HG02678 (cell line): Measurements from ENCODE around the gene CRAT.
"Not testable (repeated sequence)": the region's sequence is repeated elsewhere in the genome, so short reads cannot be mapped to it uniquely, and the experiment has no call there.

Source experiments
- ATAC-seq: cut with Tn5 transposase; IDR thresholded peaks from one replicate; pipeline ENCODE4 v1.9.1; 2021; ENCODE audit warnings: mild to moderate bottlenecking, moderate library complexity; ENCODE audit not compliant: unreplicated experiment

Gene CRAT

DNA sequence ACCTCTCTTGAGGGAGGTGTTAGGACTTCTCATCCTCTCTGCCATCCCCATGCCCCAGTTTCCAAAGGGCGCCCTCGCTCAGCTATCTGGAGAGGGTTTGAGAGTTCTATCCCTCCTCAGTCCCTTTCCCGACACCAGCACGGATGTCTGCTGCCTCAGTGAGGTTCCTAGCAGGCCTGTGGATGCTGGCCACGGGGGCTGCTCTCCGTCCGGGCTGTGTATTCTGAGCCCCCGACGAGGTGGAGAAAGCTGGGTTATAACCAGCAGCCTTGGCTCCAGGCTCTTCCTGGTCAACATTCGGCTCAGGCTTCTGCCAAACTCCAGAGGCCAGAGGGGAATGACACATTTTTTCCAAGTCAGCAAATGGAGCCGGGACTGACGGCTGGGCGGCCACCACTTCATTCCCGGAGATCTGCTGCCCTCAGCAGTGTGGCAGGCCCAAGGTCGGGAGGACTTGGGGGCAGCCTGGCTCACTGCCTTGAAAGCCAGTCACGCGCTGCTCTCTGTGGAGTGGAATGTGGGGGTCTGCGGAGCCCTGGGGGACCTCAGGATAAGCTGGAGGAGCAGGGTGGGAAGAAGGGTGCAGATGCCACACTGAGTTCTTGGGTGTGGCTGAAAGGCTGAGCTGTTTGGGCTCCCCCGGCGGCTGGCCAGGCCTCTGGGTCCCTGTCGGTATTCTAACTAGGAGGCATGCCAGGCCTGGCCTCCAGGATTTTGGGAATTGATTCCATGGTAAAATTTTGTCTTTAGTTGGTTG is 28.1 kb upstream of the CRAT start:
- no peak for ATAC-seq

GRCh38 chr9:129138144-129138462 is 27.5 kb upstream of the CRAT start:
- ATAC-seq = no peak

- no peak for ATAC-seq
These were observed 26.9 kb upstream of the CRAT start for GRCh38 chr9:129137292-129138143.

DNA sequence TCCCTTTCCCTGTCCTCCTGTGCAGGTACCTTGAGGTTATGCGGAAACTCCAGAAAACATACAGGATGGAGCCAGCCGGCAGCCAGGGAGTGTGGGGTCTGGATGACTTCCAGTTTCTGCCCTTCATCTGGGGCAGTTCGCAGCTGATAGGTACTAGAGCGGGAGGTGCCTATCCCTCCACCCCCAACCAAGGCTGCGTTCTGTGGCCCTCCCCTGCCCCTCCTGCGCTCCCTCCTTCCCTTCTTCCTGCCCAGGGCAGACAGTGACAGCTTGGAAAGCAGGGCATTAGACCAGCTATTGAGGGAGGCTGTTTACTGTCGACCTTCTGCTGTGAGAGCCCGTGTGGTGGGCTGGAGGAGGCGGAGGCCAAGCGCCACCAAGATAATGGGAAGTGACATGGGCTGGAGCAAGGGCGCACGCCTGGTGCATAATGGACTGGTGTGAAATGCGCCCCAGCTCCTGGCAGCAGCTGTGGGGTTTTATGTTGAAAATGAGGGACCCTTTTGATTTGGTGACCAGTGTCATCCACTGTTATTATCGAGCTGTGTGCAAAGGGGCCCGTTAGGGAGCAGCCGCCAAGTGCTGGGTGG is 25.9 kb upstream of the CRAT start:
- no peak for ATAC-seq

GRCh38 chr9:129135476-129135875 is 24.9 kb upstream of the CRAT start:
- no peak for ATAC-seq

DNA sequence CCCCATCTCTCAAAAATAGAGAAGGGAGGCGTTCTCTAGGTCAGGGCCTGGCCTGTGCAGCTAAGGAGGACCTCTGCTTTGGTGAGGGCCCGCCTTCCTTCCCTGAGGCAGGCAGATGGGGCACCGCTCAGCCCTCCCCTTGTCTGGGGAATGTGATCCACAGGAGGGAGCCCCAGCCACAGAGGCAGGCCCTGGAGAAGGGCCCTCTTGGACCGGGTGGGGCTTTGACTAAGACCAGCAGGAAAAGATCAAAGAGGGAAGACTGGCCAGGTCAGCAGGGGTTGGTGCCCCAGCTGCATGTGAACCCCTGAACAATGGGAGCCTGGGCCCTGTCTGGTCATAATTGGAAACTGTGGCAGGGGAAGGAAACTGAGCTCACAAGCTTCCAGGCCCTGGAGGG is 22.5 kb upstream of the CRAT start:
- no peak for ATAC-seq

DNA sequence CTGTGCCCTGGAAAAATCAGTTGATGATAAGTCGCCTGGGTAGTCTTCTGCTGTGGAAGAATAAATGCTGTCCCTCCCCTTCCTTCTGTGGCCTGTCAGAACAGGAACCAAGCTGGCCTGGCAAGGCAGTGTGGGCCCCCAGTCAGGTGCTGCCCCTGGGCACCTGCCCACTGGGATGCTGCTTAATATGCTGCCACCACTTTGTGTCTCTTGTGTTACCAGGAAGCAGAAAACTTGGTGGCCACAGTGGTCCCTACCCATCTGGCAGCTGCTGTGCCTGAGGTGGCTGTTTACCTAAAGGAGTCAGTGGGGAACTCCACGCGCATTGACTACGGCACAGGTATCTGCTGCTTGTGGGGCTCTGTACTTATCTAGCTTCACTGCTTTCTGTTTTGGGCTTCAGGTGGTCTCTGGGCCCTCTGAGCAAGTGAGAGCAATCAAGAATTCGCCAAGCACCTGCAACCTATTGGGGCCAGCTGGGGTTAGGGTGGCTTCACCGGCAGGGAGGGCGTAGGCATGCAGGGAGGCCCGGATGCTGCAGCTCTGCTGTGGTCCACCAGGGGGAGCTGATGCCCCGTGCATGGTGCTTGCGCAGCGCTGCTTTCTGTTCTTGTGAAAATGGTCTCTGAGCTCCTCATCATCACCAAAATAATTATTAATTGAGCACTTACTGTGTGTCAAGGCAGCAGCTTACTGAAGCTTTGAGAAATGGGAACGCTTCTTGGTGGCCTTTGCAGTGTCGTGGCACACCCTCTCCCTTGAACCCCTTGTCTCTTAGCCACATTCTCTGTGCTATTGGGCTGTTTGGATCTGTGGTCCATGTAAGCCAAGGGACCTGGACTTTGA is 20.9 kb upstream of the CRAT start:
- ATAC-seq = no peak

DNA sequence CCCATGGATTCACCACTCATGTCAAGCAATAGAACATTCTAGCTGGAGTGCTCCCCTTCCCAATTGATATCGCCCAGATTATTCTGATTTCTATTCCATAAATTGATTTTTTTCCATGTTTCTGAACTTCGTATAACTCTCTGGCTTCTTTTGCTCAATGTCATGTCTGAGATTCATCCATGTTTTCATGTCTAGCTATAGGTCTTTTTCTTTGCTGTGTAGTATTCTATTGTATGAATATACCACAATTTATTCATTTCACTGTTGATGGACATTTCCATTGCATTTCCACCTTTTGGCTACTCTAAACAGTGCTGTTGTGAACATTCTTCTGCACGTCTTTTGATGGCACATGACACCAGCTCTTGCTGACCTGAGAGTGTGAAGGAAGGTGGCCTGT is 20.2 kb upstream of the CRAT start:
- no peak for ATAC-seq

DNA sequence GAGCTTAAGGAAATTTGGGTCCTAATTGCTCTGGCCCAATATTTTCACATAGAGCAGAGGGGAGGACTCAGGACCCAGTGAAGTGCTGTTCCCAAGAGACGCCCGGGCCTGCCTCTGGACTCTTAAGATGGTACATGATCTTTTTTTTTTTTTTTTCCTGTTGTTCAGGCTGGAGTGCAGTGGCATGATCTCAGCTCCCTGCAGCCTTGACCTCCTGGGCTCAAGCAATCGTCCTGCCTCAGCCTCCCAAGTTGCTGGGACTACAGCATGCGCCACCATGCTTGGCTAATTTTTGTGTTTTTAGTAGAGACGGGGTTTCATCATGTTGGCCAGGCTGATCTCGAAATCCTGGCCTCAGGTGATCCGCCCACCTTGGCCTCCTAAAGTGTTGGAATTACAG is 19.7 kb upstream of the CRAT start:
- ATAC-seq = not testable (repeated sequence)

GRCh38 chr9:129128689-129129088 is 18.1 kb upstream of the CRAT start:
- ATAC-seq = no peak

DNA sequence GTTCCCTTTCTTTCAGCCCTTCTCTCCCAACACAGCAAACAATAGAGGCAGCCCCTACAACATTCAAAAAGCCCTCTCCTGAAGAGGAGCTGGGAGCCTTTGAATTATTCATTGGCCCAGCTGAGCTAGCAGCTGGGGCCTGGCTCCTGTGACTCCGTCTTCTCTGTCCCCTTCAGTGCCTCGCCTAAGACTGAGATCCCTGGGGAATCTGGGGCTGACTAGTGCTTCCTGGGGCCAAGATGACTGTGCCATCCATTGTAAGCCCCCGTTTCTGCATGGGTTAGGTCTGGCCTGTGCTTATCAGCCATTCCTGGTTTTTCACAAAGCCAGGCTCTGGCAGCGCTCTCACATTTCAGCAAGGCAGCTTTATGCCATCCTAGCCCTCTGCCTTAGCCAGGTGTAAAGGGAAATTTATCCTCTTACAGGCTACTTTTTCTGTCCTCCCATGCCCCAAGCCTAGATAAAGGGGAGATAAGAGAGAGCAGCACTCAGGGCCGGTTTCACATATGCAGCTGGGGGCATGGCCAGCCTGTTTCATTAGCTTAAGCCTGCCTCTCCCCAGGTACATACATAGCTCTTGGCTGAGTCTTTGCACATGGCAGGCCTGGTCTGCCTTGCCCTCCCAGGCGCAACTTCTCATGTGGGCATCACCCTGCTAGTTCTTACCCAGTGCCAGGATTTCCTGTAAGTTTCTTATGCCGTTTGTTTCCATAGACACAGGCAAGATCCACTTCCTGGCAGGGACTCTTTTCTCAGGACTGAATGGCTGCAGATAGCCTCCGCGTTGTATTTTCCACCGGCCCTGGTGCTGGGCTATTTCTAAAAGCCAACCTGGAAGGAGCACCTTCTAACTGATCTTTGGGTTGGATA is 16.4 kb upstream of the CRAT start:
- no peak for ATAC-seq

- no peak for ATAC-seq
These were observed 14.9 kb upstream of the CRAT start for GRCh38 chr9:129125478-129125877.

DNA sequence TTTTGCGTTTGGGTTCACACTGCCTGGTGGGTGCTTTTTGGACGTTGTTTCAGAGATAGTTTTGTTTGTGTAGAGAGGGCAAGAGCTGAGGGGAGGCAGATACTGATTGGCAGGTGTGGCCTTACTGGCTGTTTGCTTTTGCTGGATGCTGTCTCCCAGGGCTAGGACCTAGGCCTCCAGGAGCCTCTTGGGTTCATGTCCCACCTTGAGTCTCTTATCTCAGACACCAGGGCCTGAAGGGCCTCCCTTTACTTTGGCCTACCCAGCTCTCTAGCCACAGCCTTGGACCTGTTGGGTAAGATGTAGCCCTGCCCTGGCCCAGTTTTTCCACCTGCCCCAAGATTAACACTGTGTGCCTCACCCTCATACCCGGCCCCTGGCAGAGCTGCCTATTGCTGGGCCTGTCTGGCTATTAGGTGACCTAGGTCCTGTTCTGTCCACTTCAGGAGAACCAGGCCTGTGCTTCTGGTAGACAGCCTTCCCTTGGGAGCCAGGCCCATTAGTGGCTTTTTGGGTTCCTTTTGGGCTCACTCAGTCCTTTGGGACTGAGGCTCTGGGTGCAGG is 14.0 kb upstream of the CRAT start:
- ATAC-seq = no peak

DNA sequence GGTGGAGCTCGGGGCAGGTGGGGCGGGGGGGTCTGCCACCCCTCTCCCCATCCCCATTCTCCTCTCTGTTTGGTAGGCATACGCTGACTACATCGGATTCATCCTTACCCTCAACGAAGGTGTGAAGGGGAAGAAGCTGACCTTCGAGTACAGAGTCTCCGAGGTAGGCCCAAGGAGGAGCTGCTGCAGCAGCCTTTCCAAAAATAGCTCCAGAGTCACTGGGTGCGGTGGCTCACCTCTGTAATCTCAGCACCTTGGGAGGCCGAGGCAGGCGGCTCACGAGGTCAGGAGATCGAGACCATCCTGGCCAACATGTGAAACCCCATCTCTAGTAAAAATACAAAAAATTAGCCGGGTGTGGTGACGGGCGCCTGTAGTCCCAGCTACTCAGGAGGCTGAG is 12.4 kb upstream of the CRAT start:
- ATAC-seq = not testable (repeated sequence)

DNA sequence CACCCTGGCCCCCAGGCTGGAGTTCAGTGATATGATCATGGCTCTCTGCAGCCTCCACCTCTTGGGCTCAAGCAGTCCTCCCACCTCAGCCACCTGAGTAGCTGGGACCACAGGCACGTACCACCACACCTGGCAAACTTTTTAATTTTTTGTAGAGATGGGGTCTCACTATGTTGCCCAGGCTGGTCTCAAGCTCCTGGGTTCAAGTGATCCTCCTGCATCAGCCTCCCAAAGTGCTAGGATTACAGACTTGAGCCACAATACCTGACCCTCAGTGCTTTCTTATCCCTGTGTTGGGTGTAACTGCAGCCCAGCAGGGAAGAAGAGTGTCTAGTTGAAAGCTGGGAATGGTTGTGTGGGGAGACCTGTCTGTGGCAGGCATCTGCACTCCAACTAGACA is 11.5 kb upstream of the CRAT start:
- ATAC-seq = no peak

DNA sequence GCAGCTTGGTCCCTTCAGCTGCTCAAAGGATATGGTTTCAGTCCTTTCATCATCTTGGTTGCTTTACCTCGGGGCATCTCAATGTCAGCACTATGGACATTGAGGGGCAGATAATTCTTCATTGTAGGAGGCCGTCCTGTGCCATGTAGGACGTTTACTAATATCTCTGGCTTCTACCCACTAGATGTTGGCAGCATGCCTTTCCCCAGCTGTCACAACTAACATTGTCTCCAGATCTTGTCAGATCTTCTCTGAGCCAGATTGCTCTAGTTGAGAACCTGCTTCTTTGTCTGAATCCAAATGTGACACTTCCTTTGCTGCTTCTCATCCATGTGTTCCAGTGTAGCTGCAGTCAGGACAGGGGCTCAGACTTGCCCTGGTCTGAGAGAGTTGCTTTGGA is 10.9 kb upstream of the CRAT start:
- no peak for ATAC-seq

DNA sequence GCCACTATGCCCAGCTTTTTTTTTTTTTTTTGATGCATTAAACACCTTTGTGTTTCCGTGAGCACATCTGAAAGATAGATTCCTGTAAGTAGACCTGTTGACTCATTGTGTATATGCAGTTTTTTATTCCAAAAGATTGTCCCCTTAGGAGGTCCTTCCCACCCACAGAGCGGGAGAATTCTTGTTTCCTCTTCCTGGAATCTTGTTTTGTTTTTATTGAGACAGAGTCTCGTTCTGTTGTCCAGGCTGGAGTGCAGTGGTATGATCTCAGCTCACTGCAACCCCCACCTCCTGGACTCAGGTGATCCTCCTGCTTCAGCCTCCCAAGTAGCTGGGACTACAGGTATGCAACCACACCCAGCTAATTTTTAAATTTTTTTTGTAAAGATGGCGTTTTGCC is 8.2 kb upstream of the CRAT start:
- ATAC-seq = no peak

DNA sequence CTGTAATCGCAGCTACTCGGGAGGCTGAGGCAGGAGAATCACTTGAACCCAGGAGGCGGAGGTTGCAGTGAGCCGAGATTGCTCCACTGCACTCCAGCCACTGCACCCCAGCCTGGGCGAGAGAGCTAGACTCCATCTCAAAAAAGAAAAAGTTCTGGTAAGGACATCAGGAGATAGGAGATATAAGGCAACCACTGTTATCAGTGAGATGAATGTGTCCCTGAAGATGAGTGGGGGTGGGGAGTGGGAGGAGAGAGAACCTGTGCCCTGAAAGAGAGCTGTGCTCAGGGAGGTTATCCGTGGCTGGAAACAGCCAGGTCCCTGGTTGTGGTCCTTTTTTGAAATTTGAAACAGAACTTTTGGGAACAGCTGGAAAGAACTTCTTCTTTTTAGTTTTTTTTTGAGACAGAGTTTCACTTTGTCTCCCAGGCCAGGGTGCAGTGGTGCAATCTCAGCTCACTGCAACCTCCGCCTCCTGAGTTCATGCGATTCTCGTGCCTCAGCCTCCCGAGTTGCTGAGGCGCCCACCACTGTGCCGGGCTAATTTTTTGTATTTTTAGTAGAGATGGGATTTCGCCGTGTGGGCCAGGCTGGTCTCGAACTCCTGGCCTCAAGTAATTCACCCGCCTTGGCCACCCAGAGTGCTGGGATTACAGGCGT is 3.2 kb upstream of the CRAT start:
- no peak for ATAC-seq

GRCh38 chr9:129112526-129112925 is 1.9 kb upstream of the CRAT start:
- not testable (repeated sequence) for ATAC-seq
